Suprapubic skin (tissue), 4 donors: ENCODE data around the gene PSMA2.

ENCODE experiments used
- CTCF ChIP-seq, 2 donors: fragments of 200-600 bp in 1 of 2; fragments of 450-650 bp in 1 of 2; sonication (generic) in 1 of 2; IDR thresholded peaks; one replicate each; pipeline ENCODE4 v1.5.1; 2016 to 2019; ENCODE audit warnings: antibody characterized with exemption in 2 of 2, mild to moderate bottlenecking in 1 of 2, moderate library complexity in 1 of 2
- EP300 ChIP-seq: sonication (generic); formaldehyde crosslinking; IDR thresholded peaks from one replicate; pipeline ENCODE4 v1.6.1; 2017; ENCODE audit warnings: antibody characterized with exemption
- POLR2A ChIP-seq, 2 donors: fragments of 450-650 bp; IDR thresholded peaks; one replicate each; pipeline ENCODE4 v1.6.1; 2017; ENCODE audit warnings: antibody characterized with exemption in 2 of 2, mild to moderate bottlenecking in 2 of 2, moderate library complexity in 2 of 2
- POLR2AphosphoS5 ChIP-seq, 3 donors: sonication (generic); formaldehyde crosslinking; IDR thresholded peaks; one replicate each; pipeline ENCODE4 v1.6.1; 2017; ENCODE audit warnings: antibody characterized with exemption in 3 of 3

- no peak for TF ChIP-seq CTCF (IDR thresholded peaks at IDR 0.05)
- no peak for TF ChIP-seq POLR2A (IDR thresholded peaks at IDR 0.05)
- TF ChIP-seq POLR2AphosphoS5 (IDR thresholded peaks at IDR 0.05): no peak
- TF ChIP-seq EP300: no peak
These were observed 5.8 kb downstream of the PSMA2 start for GRCh38 chr7:42926204-42926603.
